HG02938 (cell line): ENCODE results near the gene CSRP3.
A peak's percentile ranks its signal among the peaks of the same experiment; 100 is the strongest.

Source experiments
- ATAC-seq: cut with Tn5 transposase; IDR thresholded peaks from one replicate; pipeline ENCODE4 v1.9.1; 2021; ENCODE audit warnings: mild to moderate bottlenecking, moderate library complexity; ENCODE audit not compliant: unreplicated experiment

Gene CSRP3

GRCh38 chr11:19201737-19202605, at the start of gene CSRP3:
Gene CSRP3, minus strand, starts transcription at chr11:19201983. Its CDS starts 9,535 bp downstream, at chr11:19192448.
- ATAC-seq = no peak

GRCh38 chr11:19251577-19251976, 49.8 kb upstream of the CSRP3 start:
- no peak for ATAC-seq

- ATAC-seq = no peak
Measured at GRCh38 chr11:19246816-19247215, 45.0 kb upstream of the CSRP3 start.

- no peak for ATAC-seq
Measured at GRCh38 chr11:19245351-19245750, 43.6 kb upstream of the CSRP3 start.

GRCh38 chr11:19244621-19245020, 42.8 kb upstream of the CSRP3 start:
- ATAC-seq = no peak

- ATAC-seq = no peak
Measured at GRCh38 chr11:19244084-19244483, 42.3 kb upstream of the CSRP3 start.

GRCh38 chr11:19243613-19244012, 41.8 kb upstream of the CSRP3 start:
- no peak for ATAC-seq

- ATAC-seq = no peak
Measured at GRCh38 chr11:19243143-19243542, 41.4 kb upstream of the CSRP3 start.

- ATAC-seq = no peak
Measured at GRCh38 chr11:19242179-19242932, 40.6 kb upstream of the CSRP3 start.

GRCh38 chr11:19241260-19242178, 39.7 kb upstream of the CSRP3 start:
- peak; percentile 28 for ATAC-seq

GRCh38 chr11:19240420-19241259, 38.9 kb upstream of the CSRP3 start, which contains the start of gene E2F8:
Gene E2F8, minus strand, starts transcription at chr11:19240945. Its CDS starts 824 bp downstream, at chr11:19240121.
- ATAC-seq = peak; percentile 83

- ATAC-seq = no peak
Measured at GRCh38 chr11:19239039-19239438, 37.3 kb upstream of the CSRP3 start.

GRCh38 chr11:19237813-19238212, 36.0 kb upstream of the CSRP3 start:
- ATAC-seq = no peak

- no peak for ATAC-seq
Measured at GRCh38 chr11:19237381-19237780, 35.6 kb upstream of the CSRP3 start.

GRCh38 chr11:19234231-19234817, 32.5 kb upstream of the CSRP3 start:
- ATAC-seq = no peak

- ATAC-seq = no peak
Measured at GRCh38 chr11:19232910-19233503, 31.2 kb upstream of the CSRP3 start.

GRCh38 chr11:19229671-19230070, 27.9 kb upstream of the CSRP3 start:
- ATAC-seq = no peak

GRCh38 chr11:19228968-19229367, 27.2 kb upstream of the CSRP3 start:
- ATAC-seq = no peak
